GM12878 (cell line): ENCODE results near the gene ENOX2. TPM values are rescaled to one million over a fixed set of nuclear protein-coding genes. Genes with fewer than 3 reads are reported as not detected.

Experiments used
- ATAC-seq: fragments of 200-7000 bp; cut with Tn5 transposase; 3 replicates; pipeline ENCODE4 v1.9.1; 2020; ENCODE audit warnings: mild to moderate bottlenecking, moderate library complexity
- BruUV-seq: library from RNA; stranded (reverse); fragments of 400-500 nt; replicated peaks from 2 replicates; lab custom pipeline; 2021; lab: Mats Ljungman, UMichigan
- CTCF ChIA-PET: fragments of 300-600 bp; sonication (Branson Sonifier 250); formaldehyde crosslinking; extraction: SDS; loops from one replicate; lab custom pipeline; 2021; ENCODE audit warnings: inconsistent platforms; lab: Yijun Ruan, JAX
- POLR2A ChIA-PET: fragments of 350-600 bp; formaldehyde crosslinking; extraction: SDS; loops from one replicate; lab custom pipeline; 2021; ENCODE audit warnings: inconsistent platforms; lab: Charles Lee
- RAD21 ChIA-PET: fragments of 300-600 bp; sonication (Branson Sonifier 250); formaldehyde crosslinking; loops from one replicate; lab custom pipeline; 2023; ENCODE audit warnings: antibody characterized with exemption; ENCODE audit not compliant: unreplicated experiment; lab: Charles Lee
- SMC1A ChIA-PET: fragments of 300-600 bp; sonication (Branson Sonifier 250); formaldehyde crosslinking; loops from one replicate; lab custom pipeline; 2023; ENCODE audit not compliant: unreplicated experiment, uncharacterized antibody; lab: Charles Lee
- DNase-seq: peaks from one replicate; pipeline ENCODE4 v3.0.0-alpha.2; 2011; ENCODE audit warnings: low read depth, low spot score
- FAIRE-seq: peaks from 3 replicates; lab custom pipeline; 2011; peaks lifted over from hg19 to GRCh38; lab: Jason Lieb, UNC
- H2AFZ ChIP-seq: 2 replicates; pipeline ENCODE4 v1.6.0; 2011; ENCODE audit warnings: low read depth, low read length, control low read depth; ENCODE audit not compliant: control insufficient read depth
- H3K27ac ChIP-seq: 2 replicates; pipeline ENCODE4 v1.5.1; 2011; ENCODE audit warnings: control low read depth; ENCODE audit not compliant: control insufficient read depth, insufficient read depth
- H3K27me3 ChIP-seq, 2 experiments: replicated peaks in 1 of 2; 2 replicates each; pipeline versions ENCODE4 v1.6.0 to v1.6.1; 2011; ENCODE audit warnings: low read length in 1 of 2; ENCODE audit not compliant: control insufficient read depth in 2 of 2, insufficient read depth in 2 of 2
- H3K36me3 ChIP-seq, 2 experiments: 2 replicates each; pipeline ENCODE4 v1.5.1; 2011; ENCODE audit warnings: low read length in 1 of 2; ENCODE audit not compliant: control insufficient read depth in 2 of 2, insufficient read depth in 2 of 2
- H3K4me1 ChIP-seq: 2 replicates; pipeline ENCODE4 v1.6.1; 2011; ENCODE audit warnings: mild to moderate bottlenecking, low read length, moderate library complexity, mixed read lengths; ENCODE audit not compliant: control insufficient read depth, insufficient read depth
- H3K4me2 ChIP-seq: 2 replicates; pipeline ENCODE4 v1.6.0; 2011; ENCODE audit warnings: control low read depth; ENCODE audit not compliant: control insufficient read depth, insufficient read depth
- H3K4me3 ChIP-seq: fragments of 200-600 bp; sonication (generic); 2 replicates; pipeline ENCODE4 v1.5.1; 2016
- H3K79me2 ChIP-seq: 2 replicates; pipeline ENCODE4 v1.6.0; 2011; ENCODE audit warnings: low read length; ENCODE audit not compliant: control insufficient read depth, insufficient read depth
- H3K9ac ChIP-seq: 2 replicates; pipeline ENCODE4 v1.8.0; 2011; ENCODE audit warnings: low read length, control low read depth, mixed read lengths; ENCODE audit not compliant: control insufficient read depth, insufficient read depth
- H3K9me3 ChIP-seq: replicated peaks from 3 replicates; pipeline ENCODE4 v1.5.1; 2011; ENCODE audit warnings: mild to moderate bottlenecking, low read length; ENCODE audit not compliant: control insufficient read depth, insufficient read depth
- H4K20me1 ChIP-seq: 2 replicates; pipeline ENCODE4 v1.6.0; 2011; ENCODE audit not compliant: control insufficient read depth, insufficient read depth
- BRCA1 ChIP-seq: IDR thresholded peaks from 2 replicates; pipeline ENCODE4 v1.6.1; 2011; ENCODE audit warnings: low read depth, low read length, improper control_type of control experiment
- EED ChIP-seq: sonication (generic); IDR thresholded peaks from 2 replicates; pipeline ENCODE4 v1.6.1; 2016; ENCODE audit warnings: antibody characterized with exemption, low read depth
- GATAD2B ChIP-seq: fragments of 450-650 bp; conservative IDR thresholded peaks from 2 replicates; pipeline ENCODE4 v1.6.1; 2017; ENCODE audit warnings: low read depth, mild to moderate bottlenecking, moderate library complexity
- JUNB ChIP-seq: IDR thresholded peaks from 2 replicates; pipeline ENCODE4 v1.6.1; 2016; ENCODE audit warnings: antibody characterized with exemption, mild to moderate bottlenecking
- MXI1 ChIP-seq: fragments of 150-350 bp; IDR thresholded peaks from 2 replicates; pipeline ENCODE4 v1.6.1; 2011; ENCODE audit warnings: low read depth, mild to moderate bottlenecking, inconsistent platforms, low read length, improper control_type of control experiment
- MYC ChIP-seq: IDR thresholded peaks from 2 replicates; pipeline ENCODE4 v1.6.1; 2011; ENCODE audit warnings: mild to moderate bottlenecking, low read length, moderate library complexity, inconsistent platforms; ENCODE audit not compliant: insufficient read depth, insufficient replicate concordance, insufficient read length, severe bottlenecking
- NFYA ChIP-seq: IDR thresholded peaks from 2 replicates; pipeline ENCODE4 v1.6.1; 2011; ENCODE audit warnings: low read depth, mild to moderate bottlenecking, low read length, improper control_type of control experiment, borderline replicate concordance
- PML ChIP-seq: IDR thresholded peaks from 2 replicates; pipeline ENCODE4 v1.6.1; 2012; ENCODE audit warnings: low read length, inconsistent platforms
- RCOR1 ChIP-seq: conservative IDR thresholded peaks from 2 replicates; pipeline ENCODE4 v1.6.1; 2012; ENCODE audit warnings: low read depth, low read length, improper control_type of control experiment
- SIX5 ChIP-seq: IDR thresholded peaks from 2 replicates; pipeline ENCODE4 v1.6.1; 2011; ENCODE audit warnings: mild to moderate bottlenecking, low read depth, low read length, moderate library complexity; ENCODE audit not compliant: severe bottlenecking
- SMAD1 ChIP-seq: fragments of 450-650 bp; IDR thresholded peaks from 2 replicates; pipeline ENCODE4 v1.6.1; 2018; ENCODE audit warnings: mild to moderate bottlenecking, low read depth; ENCODE audit not compliant: partially characterized antibody
- ZNF274 ChIP-seq: IDR thresholded peaks from one replicate; pipeline ENCODE4 v1.8.0; 2011; ENCODE audit not compliant: insufficient read length, insufficient read depth
- ZSCAN29 ChIP-seq: fragments of 450-650 bp; IDR thresholded peaks from 2 replicates; pipeline ENCODE4 v1.6.1; 2017; ENCODE audit warnings: mild to moderate bottlenecking, moderate library complexity
- WGBS: methylation state at CpG from one replicate; pipeline ENCODE4 v1.1.6; 2016; ENCODE audit warnings: low lambda C conversion rate; ENCODE audit not compliant: insufficient replicate concordance, insufficient coverage; ENCODE audit errors: missing lambda C conversion rate; 5-methylcytosine and 5-hydroxymethylcytosine counted together
- in situ Hi-C: fragments of 300-500 bp; cut with MboI; formaldehyde crosslinking; loops from 9 replicates; pipeline ENCODE4 v1.14.3; 2018; ENCODE audit warnings: mixed read lengths
- intact Hi-C: fragments of 100-400 bp; cut with micrococcal nuclease; formaldehyde crosslinking; loops from one replicate; pipeline ENCODE4 v1.14.2; 2022; ENCODE audit not compliant: unreplicated experiment
- polyA plus RNA-seq, 11 experiments: library from polyadenylated mRNA; depleted of rRNA in 4 of 11; unstranded in 6 of 11; stranded (reverse) in 5 of 11; fragments of >200 nt; fragmentation: Nextera tagmentation in 4 of 11; fragmentation: Illumina TruSeq in 1 of 11; extraction: Ambion mirVana in 4 of 11; extraction: Trizol in 1 of 11; gene quantifications; 1 replicate in 1 of 11; 2 replicates in 10 of 11; pipeline versions ENCODE4 v1.2.1 to v1.2.3, GENCODE V29; 2011 to 2016; ENCODE audit warnings: inconsistent platforms in 2 of 11, missing spikeins in 2 of 11, low read depth in 1 of 11
- total RNA-seq, 4 experiments: library from RNA; depleted of rRNA in 3 of 4; stranded (reverse); fragments of >200 nt in 3 of 4; fragmentation: Illumina TruSeq in 1 of 4; extraction: Trizol in 1 of 4; gene quantifications; 2 replicates each; pipeline versions ENCODE4 v1.2.1 to v1.2.3, GENCODE V29; 2013 to 2021
- TF ChIP-seq, protein P1 (sequence below): fragments of 150-350 bp; IDR thresholded peaks from 2 replicates; pipeline ENCODE4 v1.6.1; 2014; ENCODE audit warnings: mild to moderate bottlenecking, low read depth, low read length
- TF ChIP-seq, protein P2 (sequence below): IDR thresholded peaks from 2 replicates; pipeline ENCODE4 v1.6.1; 2011; ENCODE audit warnings: mild to moderate bottlenecking, low read depth, low read length, moderate library complexity; ENCODE audit not compliant: insufficient replicate concordance
- TF ChIP-seq, protein P3 (sequence below): fragments of 450-650 bp; IDR thresholded peaks from 2 replicates; pipeline ENCODE4 v1.6.1; 2016; ENCODE audit warnings: mild to moderate bottlenecking
- TF ChIP-seq, protein P4 (sequence below): IDR thresholded peaks from 2 replicates; pipeline ENCODE4 v1.6.1; 2011; ENCODE audit warnings: borderline replicate concordance, low read depth, mild to moderate bottlenecking, moderate library complexity, mixed read lengths, low read length; ENCODE audit not compliant: insufficient read depth; ENCODE audit errors: extremely low read length

The ENOX2 gene
- total and polyA plus RNA-seq, 10 of the 15 experiments (the other 5 are each of a cell fraction or from before 2014, with no cell fraction given), result 3.2 to 13.0 (median 7.7) TPM

DNA sequence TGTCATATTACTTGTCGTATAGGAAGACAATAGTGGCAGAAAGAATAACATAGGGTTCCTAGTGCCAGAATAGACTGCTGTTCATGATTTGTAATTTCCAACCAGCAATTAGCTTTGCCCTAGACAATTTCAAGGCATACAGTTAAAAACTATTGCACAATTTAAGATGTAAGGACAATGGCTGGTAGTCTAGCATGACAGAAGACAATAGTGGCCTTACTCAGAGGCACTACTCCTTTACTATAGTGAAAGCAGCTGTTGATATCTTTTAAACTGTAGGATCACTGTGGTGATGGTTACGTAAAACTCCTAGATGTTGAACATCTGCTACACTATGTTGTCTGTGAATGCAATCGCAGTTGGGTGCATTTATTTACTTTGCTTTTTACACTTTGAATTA, 266.7 kb downstream of the ENOX2 start:
- TF ChIP-seq SMAD1, result no peak
- TF ChIP-seq, protein P1, sequence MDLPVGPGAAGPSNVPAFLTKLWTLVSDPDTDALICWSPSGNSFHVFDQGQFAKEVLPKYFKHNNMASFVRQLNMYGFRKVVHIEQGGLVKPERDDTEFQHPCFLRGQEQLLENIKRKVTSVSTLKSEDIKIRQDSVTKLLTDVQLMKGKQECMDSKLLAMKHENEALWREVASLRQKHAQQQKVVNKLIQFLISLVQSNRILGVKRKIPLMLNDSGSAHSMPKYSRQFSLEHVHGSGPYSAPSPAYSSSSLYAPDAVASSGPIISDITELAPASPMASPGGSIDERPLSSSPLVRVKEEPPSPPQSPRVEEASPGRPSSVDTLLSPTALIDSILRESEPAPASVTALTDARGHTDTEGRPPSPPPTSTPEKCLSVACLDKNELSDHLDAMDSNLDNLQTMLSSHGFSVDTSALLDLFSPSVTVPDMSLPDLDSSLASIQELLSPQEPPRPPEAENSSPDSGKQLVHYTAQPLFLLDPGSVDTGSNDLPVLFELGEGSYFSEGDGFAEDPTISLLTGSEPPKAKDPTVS, result no peak
- no peak for TF ChIP-seq RCOR1
- no peak for TF ChIP-seq GATAD2B
- no peak for TF ChIP-seq SIX5
- TF ChIP-seq, protein P2, sequence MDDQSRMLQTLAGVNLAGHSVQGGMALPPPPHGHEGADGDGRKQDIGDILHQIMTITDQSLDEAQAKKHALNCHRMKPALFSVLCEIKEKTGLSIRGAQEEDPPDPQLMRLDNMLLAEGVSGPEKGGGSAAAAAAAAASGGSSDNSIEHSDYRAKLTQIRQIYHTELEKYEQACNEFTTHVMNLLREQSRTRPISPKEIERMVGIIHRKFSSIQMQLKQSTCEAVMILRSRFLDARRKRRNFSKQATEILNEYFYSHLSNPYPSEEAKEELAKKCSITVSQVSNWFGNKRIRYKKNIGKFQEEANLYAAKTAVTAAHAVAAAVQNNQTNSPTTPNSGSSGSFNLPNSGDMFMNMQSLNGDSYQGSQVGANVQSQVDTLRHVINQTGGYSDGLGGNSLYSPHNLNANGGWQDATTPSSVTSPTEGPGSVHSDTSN, result no peak
- TF ChIP-seq BRCA1, result no peak
- TF ChIP-seq MXI1, result no peak
- no peak for TF ChIP-seq PML
- TF ChIP-seq ZSCAN29, result no peak
- TF ChIP-seq EED, result no peak
- TF ChIP-seq, protein P3, sequence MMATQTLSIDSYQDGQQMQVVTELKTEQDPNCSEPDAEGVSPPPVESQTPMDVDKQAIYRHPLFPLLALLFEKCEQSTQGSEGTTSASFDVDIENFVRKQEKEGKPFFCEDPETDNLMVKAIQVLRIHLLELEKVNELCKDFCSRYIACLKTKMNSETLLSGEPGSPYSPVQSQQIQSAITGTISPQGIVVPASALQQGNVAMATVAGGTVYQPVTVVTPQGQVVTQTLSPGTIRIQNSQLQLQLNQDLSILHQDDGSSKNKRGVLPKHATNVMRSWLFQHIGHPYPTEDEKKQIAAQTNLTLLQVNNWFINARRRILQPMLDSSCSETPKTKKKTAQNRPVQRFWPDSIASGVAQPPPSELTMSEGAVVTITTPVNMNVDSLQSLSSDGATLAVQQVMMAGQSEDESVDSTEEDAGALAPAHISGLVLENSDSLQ, result no peak
- TF ChIP-seq JUNB, result no peak
- no peak for TF ChIP-seq NFYA
- TF ChIP-seq ZNF274, result no peak
- no peak for TF ChIP-seq MYC
- TF ChIP-seq, protein P4, sequence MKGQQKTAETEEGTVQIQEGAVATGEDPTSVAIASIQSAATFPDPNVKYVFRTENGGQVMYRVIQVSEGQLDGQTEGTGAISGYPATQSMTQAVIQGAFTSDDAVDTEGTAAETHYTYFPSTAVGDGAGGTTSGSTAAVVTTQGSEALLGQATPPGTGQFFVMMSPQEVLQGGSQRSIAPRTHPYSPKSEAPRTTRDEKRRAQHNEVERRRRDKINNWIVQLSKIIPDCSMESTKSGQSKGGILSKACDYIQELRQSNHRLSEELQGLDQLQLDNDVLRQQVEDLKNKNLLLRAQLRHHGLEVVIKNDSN, result no peak
- Histone ChIP-seq H3K4me2 (no peak overlapping the region), H4K20me1 (no peaks in the 10 kb centered on the region), H3K27me3 (no peaks in the 10 kb centered on the region; a peak in 1 of 4 replicates), H3K79me2 (no peaks in the 10 kb centered on the region), H3K9ac (no peak overlapping the region), H3K27ac (no peak overlapping the region), H2AFZ (no peak overlapping the region), H3K36me3 (no peaks in the 10 kb centered on the region), H3K4me3 (no peak overlapping the region), H3K9me3 (no peaks in the 10 kb centered on the region), H3K4me1 (no peaks in the 10 kb centered on the region)
- no peak for ATAC-seq
- no peak for DNase-seq
- ChIA-PET POLR2A (no interaction called here), SMC1A (no interaction called here), CTCF (no interaction called here), RAD21 (no interaction called here)
- 96% methylated on average over 3 of the region's 3 CpGs for WGBS
- in situ Hi-C loops (no loop called here), intact Hi-C loops (no loop called here)
- no peak for FAIRE-seq
- no TSS peak for BruUV-seq
